Gastrocnemius medialis (tissue), 4 donors: ENCODE data around the gene TNK1.

ENCODE experiments used
- POLR2A ChIP-seq, 2 donors: fragments of 450-650 bp; IDR thresholded peaks; one replicate each; pipeline ENCODE4 v1.6.1; 2017; ENCODE audit warnings: antibody characterized with exemption in 2 of 2, mild to moderate bottlenecking in 2 of 2, moderate library complexity in 2 of 2
- TF ChIP-seq, protein P1 (sequence below), 5 experiments: fragments of 450-650 bp in 3 of 5; fragments of 200-600 bp in 2 of 5; sonication (generic) in 2 of 5; IDR thresholded peaks in 4 of 5; conservative IDR thresholded peaks in 1 of 5; 1 replicate in 4 of 5; 2 replicates in 1 of 5; pipeline ENCODE4 v1.5.1; 2016 to 2019; ENCODE audit warnings: antibody characterized with exemption in 5 of 5, mild to moderate bottlenecking in 3 of 5, moderate library complexity in 3 of 5

- TF ChIP-seq POLR2A (IDR thresholded peaks at IDR 0.05) = no peak
- TF ChIP-seq, protein P1, sequence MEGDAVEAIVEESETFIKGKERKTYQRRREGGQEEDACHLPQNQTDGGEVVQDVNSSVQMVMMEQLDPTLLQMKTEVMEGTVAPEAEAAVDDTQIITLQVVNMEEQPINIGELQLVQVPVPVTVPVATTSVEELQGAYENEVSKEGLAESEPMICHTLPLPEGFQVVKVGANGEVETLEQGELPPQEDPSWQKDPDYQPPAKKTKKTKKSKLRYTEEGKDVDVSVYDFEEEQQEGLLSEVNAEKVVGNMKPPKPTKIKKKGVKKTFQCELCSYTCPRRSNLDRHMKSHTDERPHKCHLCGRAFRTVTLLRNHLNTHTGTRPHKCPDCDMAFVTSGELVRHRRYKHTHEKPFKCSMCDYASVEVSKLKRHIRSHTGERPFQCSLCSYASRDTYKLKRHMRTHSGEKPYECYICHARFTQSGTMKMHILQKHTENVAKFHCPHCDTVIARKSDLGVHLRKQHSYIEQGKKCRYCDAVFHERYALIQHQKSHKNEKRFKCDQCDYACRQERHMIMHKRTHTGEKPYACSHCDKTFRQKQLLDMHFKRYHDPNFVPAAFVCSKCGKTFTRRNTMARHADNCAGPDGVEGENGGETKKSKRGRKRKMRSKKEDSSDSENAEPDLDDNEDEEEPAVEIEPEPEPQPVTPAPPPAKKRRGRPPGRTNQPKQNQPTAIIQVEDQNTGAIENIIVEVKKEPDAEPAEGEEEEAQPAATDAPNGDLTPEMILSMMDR (IDR thresholded peaks at IDR 0.05 in 4 of 5, conservative IDR thresholded peaks at IDR 0.05 in 1 of 5) = peak in 2 of 5 experiments; percentile 42 to 58
Measured at GRCh38 chr17:7352503-7352889, 28.4 kb upstream of the TNK1 start.
